ENCODE results near the gene CCNY.
"Not testable (repeated sequence)": the region's sequence is repeated elsewhere in the genome, so short reads cannot be mapped to it uniquely, and the experiment has no call there.

CCNY gene

DNA sequence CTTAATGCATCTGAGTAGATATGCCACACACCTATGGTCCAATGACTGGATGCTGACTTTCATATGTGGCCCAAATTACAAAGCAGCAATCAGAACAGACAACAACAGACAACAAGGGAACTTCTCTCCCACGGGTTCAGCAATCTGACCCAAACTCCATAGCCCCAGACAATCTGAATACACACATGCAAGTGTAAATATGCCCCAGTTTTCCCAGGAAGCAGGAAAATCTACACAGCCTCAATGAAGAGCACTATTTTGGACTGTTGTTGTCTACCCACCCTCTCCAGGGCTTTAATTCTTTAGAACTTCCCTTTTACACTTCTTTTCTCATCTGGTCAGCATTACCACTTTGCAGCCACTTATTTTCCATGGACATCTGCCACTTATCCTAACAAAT lies 2.0 kb upstream of the CCNY start:
- no peak for DNase-seq (ENCODE audit: low read depth)

DNA sequence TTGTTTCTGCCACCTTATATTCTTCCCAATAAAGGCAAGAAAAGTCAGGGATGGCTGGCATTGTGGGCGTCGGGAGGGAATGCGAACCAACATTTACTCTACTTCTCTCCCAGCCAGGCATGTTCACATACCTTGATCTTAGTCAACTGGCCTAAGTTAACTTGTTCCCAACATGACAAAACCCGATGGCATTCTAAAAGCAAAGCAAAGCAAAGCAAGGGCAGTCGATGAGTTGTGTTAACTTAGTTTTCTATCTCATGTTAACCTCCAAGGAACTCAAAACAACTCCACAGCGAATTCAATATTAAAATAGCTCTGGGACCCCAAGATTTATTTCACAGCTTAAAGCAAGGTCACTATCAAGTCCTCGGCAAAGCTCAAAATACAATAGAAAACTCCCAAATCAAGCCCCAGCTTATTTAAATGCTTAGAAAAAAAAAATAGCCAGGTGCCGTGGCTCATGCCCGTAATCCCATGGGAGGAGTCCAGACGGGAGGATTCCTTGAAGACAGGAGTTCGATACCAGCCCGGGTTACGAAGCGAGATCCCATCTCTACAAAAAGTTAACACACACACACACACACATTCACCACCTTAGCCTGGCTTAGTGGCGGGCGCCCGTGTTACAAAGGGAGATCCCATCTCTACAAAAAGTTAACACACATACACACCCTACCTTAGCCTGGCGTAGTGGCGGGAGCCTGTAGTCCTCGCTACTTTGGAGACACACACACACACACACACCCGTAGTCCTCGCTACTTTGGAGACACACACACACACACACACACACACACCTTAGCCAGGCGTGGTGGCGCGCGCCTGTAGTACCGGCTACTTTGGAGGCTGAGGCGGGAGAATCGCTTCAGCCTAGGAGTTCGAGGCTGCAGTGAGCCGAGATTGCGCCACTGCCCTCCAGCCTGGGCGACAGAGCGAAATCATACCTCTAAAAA lies 901 bp upstream of the CCNY start:
- DNase-seq (ENCODE audit: low read depth): no peak

DNA sequence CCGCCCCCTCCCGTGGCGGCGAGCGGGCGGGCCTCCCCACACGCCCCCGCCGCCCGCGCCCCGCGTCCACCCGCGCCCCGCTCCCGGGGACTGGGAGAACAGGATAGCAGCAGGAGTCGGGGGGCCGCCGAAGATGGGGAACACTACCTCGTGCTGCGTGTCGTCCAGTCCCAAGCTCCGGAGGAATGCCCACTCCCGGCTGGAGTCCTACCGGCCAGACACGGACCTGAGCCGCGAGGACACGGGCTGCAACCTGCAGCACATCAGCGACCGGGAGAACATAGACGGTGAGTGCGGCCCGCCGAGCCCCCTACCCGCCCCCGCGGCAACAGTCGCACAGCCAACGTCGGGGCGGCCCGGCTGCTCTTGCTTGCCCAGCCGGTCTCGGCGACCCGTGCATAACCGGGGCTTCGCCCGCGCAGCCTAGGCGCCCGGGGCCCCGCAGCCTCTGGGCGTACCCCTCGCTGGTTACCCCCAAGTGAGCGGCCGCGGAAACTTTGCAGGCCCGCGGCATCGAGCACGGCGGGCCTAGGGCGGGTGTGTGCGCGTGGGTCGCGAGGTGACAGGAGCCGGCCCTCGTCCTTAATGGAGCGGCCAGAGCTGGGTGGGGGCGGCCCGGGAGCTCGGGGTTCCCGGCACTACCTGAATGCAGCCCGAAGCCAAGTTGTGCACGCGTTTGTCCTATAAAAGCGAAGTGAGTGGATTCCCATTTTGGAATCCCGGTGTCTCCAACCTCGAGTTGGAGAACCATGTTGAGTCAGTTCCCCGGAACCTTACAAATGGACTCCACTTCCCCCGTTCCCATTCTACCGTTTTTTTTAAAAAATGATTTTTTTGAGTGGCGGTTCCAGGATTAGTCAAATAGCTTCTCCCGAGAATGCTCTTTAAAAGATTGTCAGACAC lies 863 bp downstream of the CCNY start:
- no peak for DNase-seq (ENCODE audit: low read depth)

- no peak for DNase-seq (ENCODE audit: low read depth)
Measured at GRCh38 chr10:35339942-35340341, 3.6 kb downstream of the CCNY start.

DNA sequence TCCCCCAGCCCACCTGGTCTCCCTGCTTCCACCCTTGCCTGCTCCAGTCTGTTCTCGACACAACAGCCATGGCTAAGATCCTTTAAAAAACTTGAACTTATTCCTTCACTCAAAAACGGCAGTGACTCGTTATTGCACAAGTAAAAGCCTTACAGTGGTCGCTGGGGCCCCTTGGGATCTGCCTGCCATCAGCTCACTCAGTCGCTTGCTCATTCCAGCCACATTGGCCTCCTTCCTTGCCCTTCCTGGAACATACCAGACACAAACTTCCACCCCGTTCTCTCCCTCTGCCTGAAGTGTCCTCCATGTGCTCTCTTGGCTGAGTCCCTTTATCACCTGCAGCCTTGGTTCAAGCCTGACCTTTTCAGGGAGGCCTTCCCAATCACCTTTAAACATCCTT lies 4.7 kb downstream of the CCNY start:
- no peak for DNase-seq (ENCODE audit: low read depth)

DNA sequence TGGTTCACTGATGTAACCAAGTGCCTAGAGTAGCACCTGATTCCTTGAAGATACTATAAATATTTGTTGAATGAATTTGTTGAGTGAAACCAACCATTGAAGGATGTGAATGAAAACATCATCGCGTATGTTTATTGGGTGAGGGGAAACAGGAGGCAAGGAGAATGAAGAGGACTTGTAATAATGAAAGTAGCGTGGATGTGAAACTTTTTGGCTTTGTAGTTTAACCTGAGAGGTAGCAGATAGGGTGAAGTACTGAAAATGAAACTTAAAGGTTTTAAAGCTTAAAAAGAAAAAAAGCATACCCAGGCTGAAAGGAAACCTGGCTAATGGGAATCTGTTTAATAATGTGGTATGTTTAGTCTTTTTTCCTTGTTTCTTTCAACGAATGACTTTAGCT lies 5.2 kb downstream of the CCNY start:
- DNase-seq (ENCODE audit: low read depth): no peak

DNA sequence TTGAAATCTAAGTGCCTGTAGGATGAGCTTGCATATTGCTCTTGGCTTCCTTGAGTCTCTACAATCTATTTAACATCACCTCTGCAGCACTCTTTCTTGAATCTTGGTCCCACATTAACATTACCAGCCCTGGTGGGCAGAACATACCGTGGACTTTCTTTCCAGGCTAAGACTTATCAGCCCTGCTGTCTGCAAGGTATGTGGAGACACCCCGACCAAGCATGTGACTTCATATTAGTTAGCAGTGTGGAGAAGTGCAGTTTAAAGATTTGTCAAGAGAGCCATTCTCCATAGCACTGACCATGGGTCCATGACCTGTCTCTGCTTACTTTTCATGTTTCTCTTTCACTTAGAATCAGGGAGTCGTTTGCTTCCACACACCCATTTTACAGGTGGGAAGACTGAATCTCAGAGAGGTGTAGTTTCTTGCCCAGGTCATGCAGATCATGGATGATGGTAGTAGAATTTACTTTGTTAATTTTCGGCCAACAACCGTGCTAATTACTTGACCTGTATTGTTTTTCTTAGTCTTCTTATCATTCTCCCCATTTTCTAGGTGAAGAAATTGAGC lies 6.0 kb downstream of the CCNY start:
- DNase-seq (ENCODE audit: low read depth): no peak

- no peak for DNase-seq (ENCODE audit: low read depth)
Measured at GRCh38 chr10:35343739-35344138, 7.4 kb downstream of the CCNY start.

GRCh38 chr10:35345383-35345742 lies 9.1 kb downstream of the CCNY start:
- DNase-seq (ENCODE audit: low read depth): no peak

GRCh38 chr10:35346248-35346647 lies 9.9 kb downstream of the CCNY start:
- DNase-seq (ENCODE audit: low read depth): no peak

DNA sequence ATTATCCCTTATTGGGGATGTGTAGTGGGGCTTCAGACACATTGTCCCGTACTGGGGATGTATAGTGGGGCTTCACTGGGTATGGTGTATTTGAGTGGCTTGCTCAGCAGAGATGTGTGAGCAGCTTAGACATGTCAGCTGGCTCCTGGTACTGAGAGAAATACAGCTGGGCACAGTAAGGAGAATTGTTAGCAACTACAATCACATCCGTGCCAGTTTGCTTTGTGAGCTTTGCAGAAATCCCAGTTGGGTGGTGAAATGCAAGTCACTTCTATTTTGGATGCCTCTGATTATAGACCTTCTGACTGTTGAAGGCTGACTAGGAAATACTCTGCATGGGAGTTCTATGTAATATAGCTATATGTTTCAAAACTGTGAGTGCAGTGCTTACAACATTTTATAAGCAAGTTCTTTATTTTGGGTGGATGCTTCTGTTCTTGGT lies 10.8 kb downstream of the CCNY start:
- no peak for DNase-seq (ENCODE audit: low read depth)

GRCh38 chr10:35347899-35348608 lies 11.7 kb downstream of the CCNY start:
- DNase-seq (ENCODE audit: low read depth): no peak

- DNase-seq (ENCODE audit: low read depth): no peak
Measured at GRCh38 chr10:35348609-35349388, 12.5 kb downstream of the CCNY start.

DNA sequence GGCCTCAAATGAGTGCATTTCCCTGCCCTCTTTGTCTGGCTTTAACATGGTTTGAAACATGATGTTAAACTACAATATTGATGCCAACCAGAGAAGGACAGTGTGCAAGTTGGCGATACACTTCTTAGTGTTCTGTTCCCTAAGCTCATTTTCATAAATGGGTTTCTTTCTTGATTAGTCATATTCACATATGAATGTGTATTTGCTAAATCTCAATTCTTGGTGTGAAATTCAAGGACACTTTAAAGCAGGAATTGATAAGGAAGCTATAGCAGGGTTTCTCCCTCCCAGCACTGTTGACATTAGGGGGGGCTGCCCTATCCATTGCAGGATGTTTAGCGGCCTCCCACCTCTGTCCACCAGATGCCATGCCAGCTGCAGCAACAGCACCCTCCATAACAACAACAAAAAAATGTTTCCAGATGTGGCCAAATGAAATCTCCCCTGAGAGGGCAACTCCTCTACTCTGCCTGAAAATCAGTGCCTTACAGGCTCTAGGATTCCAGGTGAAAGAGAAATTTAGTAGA lies 13.1 kb downstream of the CCNY start:
- no peak for DNase-seq (ENCODE audit: low read depth)

DNA sequence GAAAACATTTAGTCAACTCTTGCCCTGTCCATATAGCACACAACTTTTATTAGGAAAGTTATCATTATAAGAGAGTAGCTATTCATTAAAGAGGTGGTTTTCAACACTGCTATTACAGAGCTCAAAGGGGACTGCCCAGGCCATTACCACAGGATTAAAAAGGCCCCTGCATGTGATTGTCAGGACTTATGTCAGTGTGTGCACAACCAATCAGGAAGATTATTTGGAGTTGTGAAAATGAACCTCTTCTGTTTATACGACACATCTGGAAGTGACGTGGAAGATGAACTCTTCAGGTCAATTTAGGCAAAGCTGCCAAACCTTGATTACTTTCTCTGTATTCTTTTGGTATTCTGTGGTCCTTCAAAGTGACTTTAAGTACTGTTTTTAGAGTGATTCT lies 14.7 kb downstream of the CCNY start:
- no peak for DNase-seq (ENCODE audit: low read depth)

- no peak for DNase-seq (ENCODE audit: low read depth)
Measured at GRCh38 chr10:35352097-35352496, 15.8 kb downstream of the CCNY start.

GRCh38 chr10:35352512-35352911 lies 16.2 kb downstream of the CCNY start:
- DNase-seq (ENCODE audit: low read depth): no peak

GRCh38 chr10:35353395-35353794 lies 17.1 kb downstream of the CCNY start:
- no peak for DNase-seq (ENCODE audit: low read depth)

GRCh38 chr10:35353805-35354204 lies 17.5 kb downstream of the CCNY start:
- DNase-seq (ENCODE audit: low read depth): no peak

DNA sequence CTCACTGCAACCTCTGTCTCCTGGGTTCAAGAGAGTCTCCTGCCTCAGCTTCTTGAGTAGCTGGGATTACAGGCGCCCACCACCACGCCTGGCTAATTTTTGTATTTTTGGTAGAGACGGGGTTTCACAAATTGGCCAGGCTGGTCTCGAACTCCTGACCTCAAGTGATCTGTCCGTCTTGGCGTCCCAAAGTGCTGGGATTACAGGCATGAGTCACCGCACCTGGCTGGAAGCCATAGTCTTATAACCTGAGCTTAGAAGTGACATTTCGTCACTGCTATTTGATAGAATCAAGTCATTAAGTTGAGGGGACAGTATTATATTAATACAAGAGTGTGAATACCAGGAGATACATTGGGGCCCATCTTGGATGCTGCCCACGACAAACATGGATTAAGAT lies 17.9 kb downstream of the CCNY start:
- DNase-seq (ENCODE audit: low read depth): not testable (repeated sequence)
